Measurements from ENCODE around the gene CRABP2. TPM values are rescaled to one million over a fixed set of nuclear protein-coding genes. Genes with fewer than 3 reads are reported as not detected.

CRABP2 gene
- total and polyA plus RNA-seq, 2 of the 13 experiments (the other 11 are each of a cell fraction or from before 2014, with no cell fraction given): 0.40 to 0.60 TPM

- 0 out of 2 replicates have a peak, but pooled peaks have one; percentile 28 for TF ChIP-seq ZNF317 (CRISPR knock-in tag; IDR thresholded peaks at IDR 0.05)
- no peak for TF ChIP-seq STAT6 (CRISPR knock-in tag; IDR thresholded peaks at IDR 0.05; ENCODE audit: borderline replicate concordance)
- TF ChIP-seq HMG20A (CRISPR knock-in tag; IDR thresholded peaks at IDR 0.05; ENCODE audit: borderline replicate concordance): no peak
- TF ChIP-seq SOX5 (CRISPR knock-in tag; IDR thresholded peaks at IDR 0.05; ENCODE audit: borderline replicate concordance): peak; percentile 24; the same call in 1 of the 2 replicates
- no peak for TF ChIP-seq CTCF (CRISPR knock-in tag; IDR thresholded peaks at IDR 0.05)
- peak in 1 of 2 experiments; percentile 52; a peak in 1 of 4 replicates for TF ChIP-seq EP300 (IDR thresholded peaks at IDR 0.05; ENCODE audit: low read depth in 2 of 2, low read length in 2 of 2)
- no peak for TF ChIP-seq EP300 (CRISPR knock-in tag; IDR thresholded peaks at IDR 0.05; ENCODE audit: borderline replicate concordance)
- no peak for TF ChIP-seq THAP8 (CRISPR knock-in tag; IDR thresholded peaks at IDR 0.05; ENCODE audit: borderline replicate concordance)
- TF ChIP-seq ZNF281 (CRISPR knock-in tag; IDR thresholded peaks at IDR 0.05; ENCODE audit: borderline replicate concordance): peak; percentile 47; the same call in 1 of the 2 replicates
- TF ChIP-seq ATRX (CRISPR knock-in tag; IDR thresholded peaks at IDR 0.05; ENCODE audit: borderline replicate concordance): no peak
- TF ChIP-seq HDAC1 (CRISPR knock-in tag; IDR thresholded peaks at IDR 0.05): 0 out of 2 replicates have a peak, but pooled peaks have one; percentile 4
- no peak for TF ChIP-seq ZNF839 (CRISPR knock-in tag; IDR thresholded peaks at IDR 0.05; ENCODE audit: borderline replicate concordance)
- no peak for TF ChIP-seq KLF6 (CRISPR knock-in tag; IDR thresholded peaks at IDR 0.05)
Measured at GRCh38 chr1:156662005-156662799, 43.2 kb downstream of the CRABP2 start (continued).
